Right ventricle myocardium superior (tissue), 1 donor: ENCODE results near the gene SLC5A5. TPM values are rescaled to one million over a fixed set of nuclear protein-coding genes. Genes with fewer than 3 reads are reported as not detected.
A peak's percentile ranks its signal among the peaks of the same experiment; 100 is the strongest.

ENCODE experiments used
- ATAC-seq: fragments of 200-7000 bp; cut with Tn5 transposase; one replicate; pipeline ENCODE4 v1.9.1; 2020; ENCODE audit warnings: mild to moderate bottlenecking; ENCODE audit not compliant: poor library complexity
- DNase-seq: peaks from one replicate; pipeline ENCODE4 v3.0.0-alpha.2; 2020
- intact Hi-C: fragments of 100-400 bp; cut with DNase I; formaldehyde crosslinking; loops from one replicate; pipeline ENCODE4 v1.11.2; 2022
- long read RNA-seq: library from polyadenylated mRNA; unstranded; transcript quantifications from one replicate; pipeline ENCODE4 v2.0.0, GENCODE V29; 2021
- total RNA-seq: library from RNA; stranded (reverse); fragmentation: NEBNext Ultra II Directional; extraction: Animal tissue kit (Norgen Biotek cat#: 25700); gene quantifications from one replicate; pipeline ENCODE4 v1.2.1, GENCODE V29; 2021
- donor health status: DM: no; HTN: yes; CAD: no; lungs with severe emphysema.

SLC5A5 gene
- not detected for total RNA-seq
- long read RNA-seq: 0 reads

DNA sequence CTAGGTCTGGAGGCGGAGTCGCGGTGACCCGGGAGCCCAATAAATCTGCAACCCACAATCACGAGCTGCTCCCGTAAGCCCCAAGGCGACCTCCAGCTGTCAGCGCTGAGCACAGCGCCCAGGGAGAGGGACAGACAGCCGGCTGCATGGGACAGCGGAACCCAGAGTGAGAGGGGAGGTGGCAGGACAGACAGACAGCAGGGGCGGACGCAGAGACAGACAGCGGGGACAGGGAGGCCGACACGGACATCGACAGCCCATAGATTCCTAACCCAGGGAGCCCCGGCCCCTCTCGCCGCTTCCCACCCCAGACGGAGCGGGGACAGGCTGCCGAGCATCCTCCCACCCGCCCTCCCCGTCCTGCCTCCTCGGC is at the start of gene SLC5A5:
Gene SLC5A5, plus strand, starts transcription at position 68 of the 373 bp plus-strand sequence. CDS start 375 bp downstream, outside the sequence.
- no peak for DNase-seq
- ATAC-seq: peak; percentile 30
- intact Hi-C loops: no loop called here

DNA sequence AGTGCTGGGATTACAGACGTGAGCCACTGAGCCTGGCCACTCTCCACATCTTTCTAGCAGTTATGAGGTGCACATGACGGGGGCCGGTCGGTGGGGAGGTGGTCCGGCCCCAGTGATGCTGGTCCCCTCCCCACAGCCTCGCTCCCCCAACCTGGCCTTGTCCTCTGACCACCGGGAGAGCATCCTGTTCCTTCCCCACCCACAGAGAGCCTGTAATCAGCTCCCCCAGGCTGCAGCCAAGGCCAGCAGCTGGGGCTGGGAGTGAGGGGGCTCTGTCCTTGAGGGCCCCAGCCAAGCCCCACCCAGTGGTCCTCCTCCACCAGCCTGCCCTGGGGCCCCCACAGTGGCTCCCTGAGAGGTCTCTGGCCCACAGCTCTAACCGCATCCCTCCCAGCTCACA is 47.4 kb upstream of the SLC5A5 start:
- no peak for DNase-seq
- intact Hi-C loops: no loop called here
- no peak for ATAC-seq

- intact Hi-C loops: no loop called here
- ATAC-seq (no peak), DNase-seq (no peak)
Observed at GRCh38 chr19:17826508-17827056, 45.2 kb upstream of the SLC5A5 start.

- DNase-seq (no peak), ATAC-seq (no peak)
- intact Hi-C loops: no loop called here
Observed at GRCh38 chr19:17829855-17830566, 41.7 kb upstream of the SLC5A5 start.

DNA sequence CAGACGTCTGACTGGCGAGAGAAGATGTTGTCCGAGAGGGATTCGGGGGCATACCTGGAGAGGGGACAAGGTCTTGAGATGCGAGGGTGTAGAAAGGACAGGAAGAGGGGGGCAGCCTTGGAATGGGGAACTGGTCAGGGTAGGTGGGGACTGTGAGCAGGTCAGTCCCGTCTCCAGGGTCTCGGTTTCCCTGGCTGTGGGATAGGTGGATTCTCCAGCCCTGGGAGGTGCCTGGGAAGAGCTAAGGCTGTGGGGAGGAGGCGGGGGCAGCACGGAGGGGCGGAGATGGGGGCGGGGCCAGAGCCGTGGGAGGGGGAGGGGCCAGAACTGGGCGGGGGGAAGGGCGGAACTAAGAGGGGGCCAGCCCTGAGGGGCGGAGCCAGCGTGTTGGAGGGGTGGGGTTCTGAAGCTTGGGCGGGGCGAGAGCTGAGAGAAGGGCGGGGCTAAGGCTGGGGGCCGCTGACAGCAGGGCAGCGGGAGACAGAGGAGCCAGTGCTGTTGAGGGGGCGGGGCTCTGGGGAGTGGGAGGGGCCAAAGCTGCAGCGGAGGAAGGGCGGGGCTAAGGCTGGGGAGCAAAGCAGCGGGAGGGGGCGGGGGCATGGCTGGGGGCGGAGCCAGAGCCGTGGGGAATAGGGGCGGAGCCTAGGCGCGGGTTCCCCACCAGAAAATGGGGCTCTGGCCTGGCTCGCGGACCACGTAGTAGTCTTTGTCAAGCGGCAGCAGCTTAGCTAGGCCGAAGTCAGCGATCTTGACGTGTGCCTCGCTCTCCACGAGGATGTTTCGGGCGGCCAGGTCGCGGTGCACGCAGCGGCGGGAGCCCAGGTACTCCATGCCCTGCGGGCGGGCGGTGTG is 41.0 kb upstream of the SLC5A5 start:
- DNase-seq: no peak
- intact Hi-C loops: no loop called here
- peak; percentile 34 for ATAC-seq

GRCh38 chr19:17831419-17831888 is 40.3 kb upstream of the SLC5A5 start:
- no peak for ATAC-seq
- no peak for DNase-seq
- intact Hi-C loops: no loop called here

DNA sequence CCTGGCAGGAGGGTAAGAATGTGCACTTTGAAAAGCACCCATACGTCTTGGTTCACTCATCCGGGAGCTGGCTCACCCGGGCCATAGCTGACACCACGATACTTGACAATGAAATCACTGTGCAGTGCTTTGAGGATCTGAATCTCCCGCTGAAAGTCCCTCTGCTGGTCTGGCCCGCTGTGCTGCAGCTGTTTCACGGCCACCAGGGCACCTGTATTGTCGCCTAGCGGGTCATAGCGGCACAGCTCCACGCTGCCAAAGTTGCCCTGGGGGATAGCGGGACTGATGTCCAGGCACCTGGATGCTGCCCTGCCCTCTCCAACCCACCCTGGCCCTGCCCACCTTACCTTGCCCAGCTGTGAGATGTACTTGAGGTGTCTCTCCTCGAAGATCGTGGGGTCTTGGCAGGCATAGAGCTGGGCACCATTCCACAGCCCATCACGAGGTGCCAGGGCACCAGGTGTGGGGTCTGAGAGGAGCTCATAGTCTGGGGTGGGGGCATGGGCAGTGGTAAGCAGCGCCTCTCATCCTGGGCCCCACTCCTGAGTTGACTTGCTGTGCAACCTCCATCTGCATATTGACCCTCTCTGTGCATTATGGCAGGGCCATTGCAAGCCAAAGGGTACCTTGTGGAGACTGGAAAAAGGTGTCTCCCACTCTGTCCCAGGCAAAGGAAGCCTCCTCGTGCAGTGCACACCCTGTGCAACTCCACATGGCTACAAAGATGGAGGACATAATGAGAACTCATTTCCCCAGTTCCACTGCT is 39.1 kb upstream of the SLC5A5 start:
- intact Hi-C loops: no loop called here
- ATAC-seq: no peak
- DNase-seq: no peak

GRCh38 chr19:17834350-17835181 is 37.2 kb upstream of the SLC5A5 start:
- no peak for ATAC-seq
- DNase-seq: no peak
- intact Hi-C loops: no loop called here

GRCh38 chr19:17835182-17836006 is 36.4 kb upstream of the SLC5A5 start:
- DNase-seq: no peak
- intact Hi-C loops: no loop called here
- ATAC-seq: no peak

- DNase-seq (no peak), ATAC-seq (no peak)
- intact Hi-C loops: no loop called here
Observed at GRCh38 chr19:17836530-17836929, 35.2 kb upstream of the SLC5A5 start.

GRCh38 chr19:17837972-17838371 is 33.8 kb upstream of the SLC5A5 start:
- DNase-seq (no peak), ATAC-seq (no peak)
- intact Hi-C loops: no loop called here

- ATAC-seq (no peak), DNase-seq (no peak)
- intact Hi-C loops: no loop called here
Observed at GRCh38 chr19:17840019-17840418, 31.7 kb upstream of the SLC5A5 start.

GRCh38 chr19:17841371-17841809 is 30.4 kb upstream of the SLC5A5 start:
- ATAC-seq (peak; percentile 16), DNase-seq (no peak)
- intact Hi-C loops: no loop called here

DNA sequence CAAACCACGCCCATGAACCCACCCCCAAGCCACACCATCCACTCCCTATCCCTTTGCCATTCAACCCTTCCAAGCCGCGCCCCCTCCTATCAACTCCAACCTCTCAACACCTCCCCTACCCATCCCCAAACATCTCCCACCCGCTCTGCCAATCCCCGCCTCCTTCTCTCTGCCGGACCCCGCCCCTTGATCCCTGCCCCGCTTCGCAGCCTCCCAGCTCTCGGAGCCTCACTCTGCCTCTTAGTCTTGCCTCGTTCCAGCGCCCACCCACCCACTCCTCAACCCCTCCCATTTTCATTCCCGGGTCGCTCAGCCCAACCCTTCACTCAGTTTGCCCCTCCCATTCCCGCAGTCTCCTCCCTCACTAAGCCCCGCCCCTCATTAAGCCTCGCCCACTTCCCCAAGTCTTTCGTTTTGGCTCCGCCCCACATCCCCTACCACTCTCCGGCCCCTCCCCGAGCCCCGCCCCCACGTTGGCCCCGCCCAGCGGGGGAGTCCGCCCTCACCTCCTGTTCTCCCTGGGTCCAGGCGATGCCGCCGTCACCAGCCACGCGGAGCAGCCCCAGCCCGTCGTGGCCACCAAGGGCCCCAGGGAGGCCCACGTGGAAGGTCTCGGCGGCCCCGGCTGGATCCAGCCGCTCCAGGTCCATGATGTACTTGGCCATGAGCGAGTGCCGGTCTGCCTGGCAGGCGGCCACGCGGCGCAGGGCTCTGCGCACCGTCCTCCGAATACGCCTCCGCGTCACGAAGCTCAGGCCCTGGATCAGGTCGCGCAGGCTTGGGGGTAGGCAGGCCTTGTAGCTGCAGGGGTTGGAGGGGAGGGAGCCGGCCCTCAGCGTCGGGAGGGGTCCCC is 29.7 kb upstream of the SLC5A5 start:
- intact Hi-C loops: no loop called here
- peak; percentile 89 for ATAC-seq

GRCh38 chr19:17842663-17843291 is 29.0 kb upstream of the SLC5A5 start:
- intact Hi-C loops: no loop called here
- no peak for DNase-seq
- no peak for ATAC-seq

More for the DNA sequence above, 29.7 kb upstream of the SLC5A5 start:
- peak; percentile 80 for DNase-seq

GRCh38 chr19:17843292-17843827 is 28.4 kb upstream of the SLC5A5 start:
- DNase-seq (no peak), ATAC-seq (no peak)
- intact Hi-C loops: no loop called here
